ENCODE measurements around the gene KDM4C.

DNA sequence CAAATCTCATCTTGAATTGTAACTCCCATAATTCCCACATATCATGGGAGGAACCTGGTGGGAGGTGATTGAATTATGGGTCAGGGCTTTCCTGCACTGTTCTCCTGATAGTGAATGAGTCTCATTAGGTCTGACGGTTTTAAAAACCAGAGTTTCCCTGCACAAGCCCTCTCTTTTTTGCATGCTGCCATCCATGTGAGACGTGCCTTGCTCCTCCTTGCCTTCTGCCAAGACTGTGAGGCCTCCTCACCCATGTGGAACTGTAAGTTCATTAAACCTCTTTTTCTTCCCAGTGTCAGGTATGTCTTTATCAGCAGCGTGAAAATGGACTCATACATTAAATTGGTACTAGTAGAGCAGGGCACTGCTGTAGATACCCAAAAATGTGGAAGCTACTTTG, 22.4 kb upstream of the KDM4C start:
- TF ChIP-seq, protein P1, sequence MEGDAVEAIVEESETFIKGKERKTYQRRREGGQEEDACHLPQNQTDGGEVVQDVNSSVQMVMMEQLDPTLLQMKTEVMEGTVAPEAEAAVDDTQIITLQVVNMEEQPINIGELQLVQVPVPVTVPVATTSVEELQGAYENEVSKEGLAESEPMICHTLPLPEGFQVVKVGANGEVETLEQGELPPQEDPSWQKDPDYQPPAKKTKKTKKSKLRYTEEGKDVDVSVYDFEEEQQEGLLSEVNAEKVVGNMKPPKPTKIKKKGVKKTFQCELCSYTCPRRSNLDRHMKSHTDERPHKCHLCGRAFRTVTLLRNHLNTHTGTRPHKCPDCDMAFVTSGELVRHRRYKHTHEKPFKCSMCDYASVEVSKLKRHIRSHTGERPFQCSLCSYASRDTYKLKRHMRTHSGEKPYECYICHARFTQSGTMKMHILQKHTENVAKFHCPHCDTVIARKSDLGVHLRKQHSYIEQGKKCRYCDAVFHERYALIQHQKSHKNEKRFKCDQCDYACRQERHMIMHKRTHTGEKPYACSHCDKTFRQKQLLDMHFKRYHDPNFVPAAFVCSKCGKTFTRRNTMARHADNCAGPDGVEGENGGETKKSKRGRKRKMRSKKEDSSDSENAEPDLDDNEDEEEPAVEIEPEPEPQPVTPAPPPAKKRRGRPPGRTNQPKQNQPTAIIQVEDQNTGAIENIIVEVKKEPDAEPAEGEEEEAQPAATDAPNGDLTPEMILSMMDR (IDR thresholded peaks at IDR 0.05) = no peak
- no peak for TF ChIP-seq POLR2A (IDR thresholded peaks at IDR 0.05)
